ENCODE results near the gene BPIFA2. TPM values are rescaled to one million over a fixed set of nuclear protein-coding genes. Genes with fewer than 3 reads are reported as not detected.

Gene BPIFA2
- total and polyA plus RNA-seq, 2 experiments from 2014 or later: not detected

DNA sequence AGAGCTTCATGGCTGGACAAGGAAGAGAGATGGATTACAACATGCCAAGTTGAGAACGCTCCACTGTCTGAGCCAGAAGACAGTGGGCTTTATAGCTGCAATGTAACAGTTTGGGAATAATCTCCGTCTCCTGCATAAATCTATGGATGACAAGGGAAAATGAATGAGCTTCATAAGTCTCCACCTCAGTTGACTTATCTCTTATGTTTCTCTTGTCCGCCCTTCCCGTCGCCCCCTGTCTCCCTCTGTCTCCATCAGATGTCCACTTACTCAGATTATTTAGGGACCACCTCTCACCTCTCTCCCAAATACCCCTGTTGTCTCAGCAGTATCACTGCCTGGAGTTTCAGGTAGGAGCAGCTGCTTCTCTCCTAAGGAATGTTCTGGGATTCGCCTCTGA is 13.7 kb upstream of the BPIFA2 start:
- 31 to 37% methylated on average over 6 of the region's 6 CpGs for WGBS, 2 experiments (ENCODE audit: low coverage in 1 of 2, low lambda C conversion rate in 2 of 2, missing lambda C conversion rate in 2 of 2)
- Histone ChIP-seq H3K9me3 (ENCODE audit: low read depth) (no peaks in the 10 kb centered on the region), H3K4me3 (no peak overlapping the region), H3K4me1 (ENCODE audit: insufficient read depth) (no peaks in the 10 kb centered on the region), H3K27me3 (replicated peaks; ENCODE audit: insufficient read depth) (peaks cover 37% of the 10 kb centered on the region), H3K36me3 (ENCODE audit: low read depth) (no peaks in the 10 kb centered on the region), H3K79me2 (ENCODE audit: insufficient read depth) (no peaks in the 10 kb centered on the region), H2AFZ (no peak overlapping the region), H3K9me2 (ENCODE audit: insufficient read depth) (no peaks in the 10 kb centered on the region), H3F3A (ENCODE audit: insufficient read depth) (no peaks in the 10 kb centered on the region), H4K20me1 (ENCODE audit: insufficient read depth) (no peaks in the 10 kb centered on the region), H3K27ac (no peak overlapping the region), H3K4me2 (ENCODE audit: unreplicated experiment) (no peak overlapping the region), H3K9ac (no peak overlapping the region)
- no peak for TF ChIP-seq EZH2 (IDR thresholded peaks at IDR 0.05; ENCODE audit: insufficient read depth, poor library complexity, severe bottlenecking)
- TF ChIP-seq EZH2phosphoT487 (IDR thresholded peaks at IDR 0.05; ENCODE audit: insufficient read depth, low read depth): no peak
- in situ Hi-C loops (cut with MboI): no loop called here
- DNase-seq: no peak

DNA sequence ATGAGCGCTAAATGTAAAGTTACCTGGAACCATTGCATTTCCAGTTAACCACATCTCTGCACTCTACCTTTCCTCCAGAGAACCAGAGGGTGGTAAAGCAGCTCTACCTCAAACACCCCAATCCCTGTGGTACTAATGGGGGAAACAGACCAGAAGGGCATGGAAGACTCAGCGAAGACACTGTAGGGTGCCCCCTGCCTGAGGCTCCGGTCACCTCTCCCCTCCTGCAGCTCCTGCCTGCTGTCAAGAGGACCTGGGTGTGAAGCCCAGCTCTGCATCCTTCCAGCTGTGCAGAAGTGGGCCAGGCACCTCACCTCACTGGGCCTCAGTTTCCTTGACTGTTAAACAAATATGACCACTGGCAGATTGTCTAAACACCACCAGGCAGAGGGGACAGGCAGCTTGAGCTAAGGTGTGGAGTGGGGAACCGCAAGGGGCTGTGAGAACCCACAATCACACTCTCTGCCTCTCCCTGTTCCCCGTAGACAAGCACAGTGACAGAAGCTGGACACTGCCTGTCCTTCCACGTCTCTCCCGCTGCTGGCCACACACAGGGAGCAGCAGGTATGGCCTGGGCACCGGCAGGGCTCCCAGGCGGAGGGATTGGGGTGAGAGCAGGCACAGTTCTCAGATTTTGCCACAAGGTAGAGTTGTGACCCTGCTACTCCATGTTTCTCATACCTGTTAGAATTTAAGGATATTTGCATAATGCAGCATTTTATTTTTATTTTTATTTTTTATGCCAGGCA is 9.1 kb upstream of the BPIFA2 start:
- no peak overlapping the region for H2AFZ ChIP-seq
- DNase-seq: no peak
- no peaks in the 10 kb centered on the region for H3K79me2 ChIP-seq (ENCODE audit: insufficient read depth)
- H3K27ac ChIP-seq: no peak overlapping the region
- no peak overlapping the region for H3K9ac ChIP-seq
- no peak for TF ChIP-seq EZH2phosphoT487 (IDR thresholded peaks at IDR 0.05; ENCODE audit: insufficient read depth, low read depth)
- no peak for TF ChIP-seq EZH2 (IDR thresholded peaks at IDR 0.05; ENCODE audit: insufficient read depth, poor library complexity, severe bottlenecking)
- H3K4me2 ChIP-seq (ENCODE audit: unreplicated experiment): no peak overlapping the region
- H3K4me3 ChIP-seq: no peak overlapping the region
- no peaks in the 10 kb centered on the region for H3K36me3 ChIP-seq (ENCODE audit: low read depth)
- in situ Hi-C loops (cut with MboI): no loop called here
- no peaks in the 10 kb centered on the region for H3K9me3 ChIP-seq (ENCODE audit: low read depth)
- WGBS, 2 experiments (ENCODE audit: low coverage in 1 of 2, low lambda C conversion rate in 2 of 2, missing lambda C conversion rate in 2 of 2): 32 to 41% methylated on average over 9 of the region's 9 CpGs
- no peaks in the 10 kb centered on the region for H3K4me1 ChIP-seq (ENCODE audit: insufficient read depth)
- H3F3A ChIP-seq (ENCODE audit: insufficient read depth): no peaks in the 10 kb centered on the region
- peaks cover 33% of the 10 kb centered on the region for H3K27me3 ChIP-seq (replicated peaks; ENCODE audit: insufficient read depth)
- H4K20me1 ChIP-seq (ENCODE audit: insufficient read depth): no peaks in the 10 kb centered on the region
- H3K9me2 ChIP-seq (ENCODE audit: insufficient read depth): no peaks in the 10 kb centered on the region

DNA sequence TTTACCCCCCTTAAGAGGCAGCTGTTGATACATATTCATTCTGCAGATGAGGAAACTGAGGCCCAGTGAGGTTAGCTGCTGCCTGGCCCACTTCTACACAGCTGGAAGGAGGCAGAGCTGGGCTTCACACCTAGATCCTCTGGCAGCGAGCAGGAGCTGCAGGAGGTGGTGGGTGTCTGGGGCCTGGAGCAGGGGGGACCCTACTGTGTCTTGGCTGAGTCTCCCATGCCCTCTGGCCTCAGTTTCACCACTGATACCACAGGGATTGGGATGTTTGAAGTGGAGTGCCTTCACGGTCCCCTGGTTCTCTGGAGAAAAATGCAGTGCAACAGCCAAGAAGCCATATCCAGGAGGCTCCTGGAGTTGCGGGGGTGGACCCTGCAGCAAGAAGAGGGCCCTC is 8.2 kb upstream of the BPIFA2 start:
- no peaks in the 10 kb centered on the region for H4K20me1 ChIP-seq (ENCODE audit: insufficient read depth)
- H3K4me3 ChIP-seq: no peak overlapping the region
- DNase-seq: no peak
- no peak overlapping the region for H3K4me2 ChIP-seq (ENCODE audit: unreplicated experiment)
- no peaks in the 10 kb centered on the region for H3F3A ChIP-seq (ENCODE audit: insufficient read depth)
- H3K4me1 ChIP-seq (ENCODE audit: insufficient read depth): no peaks in the 10 kb centered on the region
- no peak overlapping the region for H3K9ac ChIP-seq
- peaks cover 38% of the 10 kb centered on the region for H3K27me3 ChIP-seq (replicated peaks; ENCODE audit: insufficient read depth)
- in situ Hi-C loops (cut with MboI): no loop called here
- WGBS, 2 experiments (ENCODE audit: low coverage in 1 of 2, low lambda C conversion rate in 2 of 2, missing lambda C conversion rate in 2 of 2): 14 to 21% methylated on average over 3 of the region's 3 CpGs
- no peaks in the 10 kb centered on the region for H3K9me3 ChIP-seq (ENCODE audit: low read depth)
- H2AFZ ChIP-seq: no peak overlapping the region
- H3K36me3 ChIP-seq (ENCODE audit: low read depth): no peaks in the 10 kb centered on the region
- H3K79me2 ChIP-seq (ENCODE audit: insufficient read depth): no peaks in the 10 kb centered on the region
- no peak overlapping the region for H3K27ac ChIP-seq
- no peaks in the 10 kb centered on the region for H3K9me2 ChIP-seq (ENCODE audit: insufficient read depth)
- TF ChIP-seq EZH2phosphoT487 (IDR thresholded peaks at IDR 0.05; ENCODE audit: insufficient read depth, low read depth) (no peak), EZH2 (IDR thresholded peaks at IDR 0.05; ENCODE audit: insufficient read depth, poor library complexity, severe bottlenecking) (no peak)

DNA sequence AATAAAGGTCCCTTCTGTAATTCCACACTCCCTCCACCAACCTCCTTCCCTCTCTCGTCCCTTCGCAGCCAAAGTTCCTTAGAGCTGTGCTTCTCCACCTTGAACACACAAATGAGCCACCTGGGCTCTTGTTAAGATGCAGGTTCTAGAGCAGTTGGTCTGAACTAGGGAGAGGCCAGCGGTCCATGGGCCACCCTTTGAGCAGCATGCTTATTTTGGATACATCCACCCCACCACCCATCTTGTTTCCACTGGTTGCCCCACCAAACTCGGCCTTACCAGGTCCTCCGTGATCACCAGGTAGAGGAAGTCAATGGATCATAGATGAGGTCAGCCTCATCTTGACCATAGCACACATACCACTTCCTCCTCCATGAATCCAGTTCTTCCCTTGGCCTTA is 7.3 kb upstream of the BPIFA2 start:
- no peak for TF ChIP-seq EZH2 (IDR thresholded peaks at IDR 0.05; ENCODE audit: insufficient read depth, poor library complexity, severe bottlenecking)
- TF ChIP-seq EZH2phosphoT487 (IDR thresholded peaks at IDR 0.05; ENCODE audit: insufficient read depth, low read depth): no peak
- no peak overlapping the region for H3K4me3 ChIP-seq
- H3K79me2 ChIP-seq (ENCODE audit: insufficient read depth): no peaks in the 10 kb centered on the region
- no peak overlapping the region for H3K4me2 ChIP-seq (ENCODE audit: unreplicated experiment)
- no peak for DNase-seq
- no peaks in the 10 kb centered on the region for H3K36me3 ChIP-seq (ENCODE audit: low read depth)
- H3K9me3 ChIP-seq (ENCODE audit: low read depth): no peaks in the 10 kb centered on the region
- H4K20me1 ChIP-seq (ENCODE audit: insufficient read depth): no peaks in the 10 kb centered on the region
- no peaks in the 10 kb centered on the region for H3K4me1 ChIP-seq (ENCODE audit: insufficient read depth)
- no peaks in the 10 kb centered on the region for H3K9me2 ChIP-seq (ENCODE audit: insufficient read depth)
- in situ Hi-C loops (cut with MboI): no loop called here
- no peaks in the 10 kb centered on the region for H3F3A ChIP-seq (ENCODE audit: insufficient read depth)
- WGBS, 2 experiments (ENCODE audit: low coverage in 1 of 2, low lambda C conversion rate in 2 of 2, missing lambda C conversion rate in 2 of 2): 37 to 41% methylated on average over 5 of the region's 5 CpGs
- H3K9ac ChIP-seq: no peak overlapping the region
- no peak overlapping the region for H3K27ac ChIP-seq
- no peak overlapping the region for H2AFZ ChIP-seq
- peaks cover 29% of the 10 kb centered on the region for H3K27me3 ChIP-seq (replicated peaks; ENCODE audit: insufficient read depth)
